Measurements from ENCODE around the gene CAD.
"Not testable (repeated sequence)": the region's sequence is repeated elsewhere in the genome, so short reads cannot be mapped to it uniquely, and the experiment has no call there.

Gene CAD

GRCh38 chr2:27263287-27264252, 46.4 kb downstream of the CAD start:
- Mint-ChIP-seq H3K36me3 (no peaks in the 10 kb centered on the region), H3K9me3 (no peaks in the 10 kb centered on the region), H3K27me3 (peaks cover 35% of the 10 kb centered on the region), H3K4me1 (peaks cover 29% of the 10 kb centered on the region), H3K27ac (no peak overlapping the region), H3K4me3 (peak overlapping the region; percentile 76)
- DNase-seq: no peak
- CTCF ChIA-PET: interaction anchor here (1.0 to 3.5 kb wide), 3 partner anchors 16 to 83 kb away, joined by 3 to 25 read pairs (median 3); no protein-coding TSS in a partner anchor

GRCh38 chr2:27264253-27264752, 47.1 kb downstream of the CAD start:
- Mint-ChIP-seq H3K9me3 (no peaks in the 10 kb centered on the region), H3K27me3 (peaks cover 27% of the 10 kb centered on the region), H3K36me3 (no peaks in the 10 kb centered on the region), H3K4me3 (peak overlapping the region; percentile 76), H3K4me1 (peaks cover 29% of the 10 kb centered on the region), H3K27ac (peak overlapping the region; percentile 40)
- CTCF ChIA-PET: interaction anchor here (1.0 to 3.5 kb wide), 4 partner anchors 9 to 39 kb away, joined by 3 to 25 read pairs (median 4); no protein-coding TSS in a partner anchor
- DNase-seq: no peak

- Mint-ChIP-seq H3K4me3 (peak overlapping the region; percentile 48), H3K9me3 (no peaks in the 10 kb centered on the region), H3K36me3 (no peaks in the 10 kb centered on the region), H3K27ac (no peak overlapping the region), H3K27me3 (peaks cover 21% of the 10 kb centered on the region), H3K4me1 (peaks cover 29% of the 10 kb centered on the region)
- CTCF ChIA-PET: interaction anchor here (0.9 to 3.5 kb wide), 6 partner anchors 9 to 418 kb away, joined by 3 to 25 read pairs (median 4); no protein-coding TSS in a partner anchor
- DNase-seq: peak; percentile 64
Measured at GRCh38 chr2:27264753-27265535, 47.8 kb downstream of the CAD start.

GRCh38 chr2:27265536-27265870, 48.3 kb downstream of the CAD start:
- DNase-seq: no peak
- Mint-ChIP-seq H3K9me3 (no peaks in the 10 kb centered on the region), H3K36me3 (no peaks in the 10 kb centered on the region), H3K4me3 (peak overlapping the region; percentile 10), H3K27me3 (peaks cover 15% of the 10 kb centered on the region), H3K27ac (no peak overlapping the region), H3K4me1 (peaks cover 29% of the 10 kb centered on the region)
- CTCF ChIA-PET: interaction anchor here (0.9 to 3.5 kb wide), 5 partner anchors 8 to 417 kb away, joined by 3 to 25 read pairs (median 4); no protein-coding TSS in a partner anchor

GRCh38 chr2:27268296-27268695, 51.1 kb downstream of the CAD start:
- Mint-ChIP-seq H3K4me1 (peaks cover 21% of the 10 kb centered on the region), H3K27me3 (peaks cover 13% of the 10 kb centered on the region)
- H3K36me3 Mint-ChIP-seq, DNase-seq, H3K9me3 Mint-ChIP-seq, H3K4me3 Mint-ChIP-seq, CTCF ChIA-PET, H3K27ac Mint-ChIP-seq: not testable (repeated sequence)

- no peaks in the 10 kb centered on the region for H3K36me3 Mint-ChIP-seq
- H3K4me1 Mint-ChIP-seq: peaks cover 8% of the 10 kb centered on the region
- peaks cover 21% of the 10 kb centered on the region for H3K27me3 Mint-ChIP-seq
- no peak for DNase-seq
- H3K9me3 Mint-ChIP-seq: no peaks in the 10 kb centered on the region
- CTCF ChIA-PET: interaction anchor here (0.9 to 2.4 kb wide), 2 partner anchors 10 kb away, joined by 3 to 14 read pairs; no protein-coding TSS in a partner anchor
- no peak overlapping the region for H3K4me3 Mint-ChIP-seq
- no peak overlapping the region for H3K27ac Mint-ChIP-seq
Measured at GRCh38 chr2:27270131-27270530, 53.0 kb downstream of the CAD start.

GRCh38 chr2:27270670-27271069, 53.5 kb downstream of the CAD start:
- Mint-ChIP-seq H3K9me3 (no peaks in the 10 kb centered on the region), H3K36me3 (no peaks in the 10 kb centered on the region), H3K27ac (no peak overlapping the region), H3K4me3 (no peak overlapping the region), H3K27me3 (peaks cover 25% of the 10 kb centered on the region), H3K4me1 (peaks cover 3% of the 10 kb centered on the region)
- no peak for DNase-seq
- CTCF ChIA-PET: interaction anchor here (0.9 to 2.4 kb wide), 4 partner anchors 9 to 18 kb away, joined by 3 to 14 read pairs (median 3); no protein-coding TSS in a partner anchor

- Mint-ChIP-seq H3K4me3 (no peak overlapping the region), H3K36me3 (no peaks in the 10 kb centered on the region), H3K27me3 (peaks cover 32% of the 10 kb centered on the region)
Measured at GRCh38 chr2:27271631-27272340, 54.6 kb downstream of the CAD start.

GRCh38 chr2:27272537-27273522, 55.7 kb downstream of the CAD start:
- CTCF ChIA-PET: interaction anchor here (0.5 to 2.5 kb wide), 5 partner anchors 8 to 105 kb away, joined by 3 to 7 read pairs (median 4); partner anchors contain the start of gene TRIM54
- H3K4me1 Mint-ChIP-seq, H3K9me3 Mint-ChIP-seq, H3K4me3 Mint-ChIP-seq, H3K36me3 Mint-ChIP-seq, DNase-seq: not testable (repeated sequence)
- H3K27me3 Mint-ChIP-seq: peaks cover 37% of the 10 kb centered on the region
- H3K27ac Mint-ChIP-seq: peak overlapping the region; percentile 6

More at GRCh38 chr2:27271631-27272340, 54.6 kb downstream of the CAD start:
- peaks cover 3% of the 10 kb centered on the region for H3K4me1 Mint-ChIP-seq
- CTCF ChIA-PET: interaction anchor here (1.0 to 2.5 kb wide), 6 partner anchors 8 to 31 kb away, joined by 3 to 14 read pairs (median 4); no protein-coding TSS in a partner anchor
- no peak overlapping the region for H3K27ac Mint-ChIP-seq
- no peaks in the 10 kb centered on the region for H3K9me3 Mint-ChIP-seq
- DNase-seq: no peak

GRCh38 chr2:27275211-27276150, 58.3 kb downstream of the CAD start, which contains the start of gene DNAJC5G:
Gene DNAJC5G, plus strand, starts transcription at chr2:27275433. Its CDS starts 1,296 bp downstream, at chr2:27276729.
- no peaks in the 10 kb centered on the region for H3K36me3 Mint-ChIP-seq
- H3K4me1 Mint-ChIP-seq: peaks cover 7% of the 10 kb centered on the region
- H3K27me3 Mint-ChIP-seq: peaks cover 49% of the 10 kb centered on the region
- no peak for DNase-seq
- H3K27ac Mint-ChIP-seq: no peak within 1 kb of the TSS
- no peak within 1 kb of the TSS for H3K4me3 Mint-ChIP-seq
- CTCF ChIA-PET: no interaction called here
- no peaks in the 10 kb centered on the region for H3K9me3 Mint-ChIP-seq

GRCh38 chr2:27278010-27278409, 60.8 kb downstream of the CAD start:
- H3K27ac Mint-ChIP-seq: no peak overlapping the region
- H3K27me3 Mint-ChIP-seq: peaks cover 57% of the 10 kb centered on the region
- H3K4me1 Mint-ChIP-seq: peaks cover 6% of the 10 kb centered on the region
- no peak for DNase-seq
- no peaks in the 10 kb centered on the region for H3K9me3 Mint-ChIP-seq
- no peak overlapping the region for H3K4me3 Mint-ChIP-seq
- no peaks in the 10 kb centered on the region for H3K36me3 Mint-ChIP-seq
- CTCF ChIA-PET: interaction anchor here (5.1 to 5.2 kb wide), 2 partner anchors 28 to 178 kb away, joined by 28 to 42 read pairs; no protein-coding TSS in a partner anchor

Data from activated naive CD4-positive, alpha-beta T cell treated with anti-CD3 and anti-CD28 coated beads, Interleukin-2, amount 10 ng/mL, durations not matched to agents 7 days and 5 days (primary cell).